ENCODE results near the gene OBSCN.

GRCh38 chr1:228265167-228265566 is 57.3 kb downstream of the OBSCN start:
- TF ChIP-seq, protein P1, sequence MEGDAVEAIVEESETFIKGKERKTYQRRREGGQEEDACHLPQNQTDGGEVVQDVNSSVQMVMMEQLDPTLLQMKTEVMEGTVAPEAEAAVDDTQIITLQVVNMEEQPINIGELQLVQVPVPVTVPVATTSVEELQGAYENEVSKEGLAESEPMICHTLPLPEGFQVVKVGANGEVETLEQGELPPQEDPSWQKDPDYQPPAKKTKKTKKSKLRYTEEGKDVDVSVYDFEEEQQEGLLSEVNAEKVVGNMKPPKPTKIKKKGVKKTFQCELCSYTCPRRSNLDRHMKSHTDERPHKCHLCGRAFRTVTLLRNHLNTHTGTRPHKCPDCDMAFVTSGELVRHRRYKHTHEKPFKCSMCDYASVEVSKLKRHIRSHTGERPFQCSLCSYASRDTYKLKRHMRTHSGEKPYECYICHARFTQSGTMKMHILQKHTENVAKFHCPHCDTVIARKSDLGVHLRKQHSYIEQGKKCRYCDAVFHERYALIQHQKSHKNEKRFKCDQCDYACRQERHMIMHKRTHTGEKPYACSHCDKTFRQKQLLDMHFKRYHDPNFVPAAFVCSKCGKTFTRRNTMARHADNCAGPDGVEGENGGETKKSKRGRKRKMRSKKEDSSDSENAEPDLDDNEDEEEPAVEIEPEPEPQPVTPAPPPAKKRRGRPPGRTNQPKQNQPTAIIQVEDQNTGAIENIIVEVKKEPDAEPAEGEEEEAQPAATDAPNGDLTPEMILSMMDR (IDR thresholded peaks at IDR 0.05; ENCODE audit: low read length), result no peak
- no peak for TF ChIP-seq EZH2 (IDR thresholded peaks at IDR 0.05; ENCODE audit: borderline replicate concordance, low read length)
